ENCODE measurements around the gene AHR. TPM values are rescaled to one million over a fixed set of nuclear protein-coding genes. Genes with fewer than 3 reads are reported as not detected.

Gene AHR
- total RNA-seq, 1 donor from 2014 or later: 59.1 TPM

DNA sequence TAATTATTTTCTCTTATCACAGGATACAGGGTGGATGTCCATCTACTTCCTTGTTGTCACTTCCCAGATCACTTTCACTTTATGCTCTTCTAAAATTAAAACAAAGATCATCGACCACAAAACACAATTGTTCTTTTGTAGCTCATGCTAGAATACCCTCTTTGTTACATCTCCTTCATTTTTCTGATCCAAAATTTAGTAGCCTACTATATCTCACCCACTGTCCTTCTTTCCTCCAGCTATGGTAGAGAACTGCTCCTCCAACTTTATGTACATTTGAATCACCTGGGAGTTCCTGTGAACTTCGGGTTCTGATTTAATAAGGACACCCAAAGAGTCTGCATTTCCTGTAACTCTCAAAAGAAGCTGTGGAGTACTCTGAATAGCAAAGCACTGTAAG is 1.2 kb upstream of the AHR start:
- no peak for TF ChIP-seq CTCF (conservative IDR thresholded peaks at IDR 0.05; ENCODE audit: low read depth, low read length)
- H3K4me3 ChIP-seq (ENCODE audit: low read depth, low read length): no peak overlapping the region
- DNase-seq (ENCODE audit: low read depth): no peak

DNA sequence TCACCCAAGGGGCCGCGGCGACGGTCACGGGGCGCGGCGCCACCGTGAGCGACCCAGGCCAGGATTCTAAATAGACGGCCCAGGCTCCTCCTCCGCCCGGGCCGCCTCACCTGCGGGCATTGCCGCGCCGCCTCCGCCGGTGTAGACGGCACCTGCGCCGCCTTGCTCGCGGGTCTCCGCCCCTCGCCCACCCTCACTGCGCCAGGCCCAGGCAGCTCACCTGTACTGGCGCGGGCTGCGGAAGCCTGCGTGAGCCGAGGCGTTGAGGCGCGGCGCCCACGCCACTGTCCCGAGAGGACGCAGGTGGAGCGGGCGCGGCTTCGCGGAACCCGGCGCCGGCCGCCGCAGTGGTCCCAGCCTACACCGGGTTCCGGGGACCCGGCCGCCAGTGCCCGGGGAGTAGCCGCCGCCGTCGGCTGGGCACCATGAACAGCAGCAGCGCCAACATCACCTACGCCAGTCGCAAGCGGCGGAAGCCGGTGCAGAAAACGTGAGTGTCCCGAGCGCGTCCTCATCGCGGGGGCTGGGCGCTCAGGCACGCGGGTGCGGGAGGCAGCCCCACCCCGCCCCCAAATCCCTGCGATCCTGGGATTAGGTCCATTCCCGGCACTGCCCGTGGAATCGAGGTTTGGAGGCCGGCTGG is 509 bp downstream of the AHR start:
- TF ChIP-seq CTCF (conservative IDR thresholded peaks at IDR 0.05; ENCODE audit: low read depth, low read length): no peak
- H3K4me3 ChIP-seq (ENCODE audit: low read depth, low read length): peak overlapping the region; percentile 76
- DNase-seq (ENCODE audit: low read depth): no peak

DNA sequence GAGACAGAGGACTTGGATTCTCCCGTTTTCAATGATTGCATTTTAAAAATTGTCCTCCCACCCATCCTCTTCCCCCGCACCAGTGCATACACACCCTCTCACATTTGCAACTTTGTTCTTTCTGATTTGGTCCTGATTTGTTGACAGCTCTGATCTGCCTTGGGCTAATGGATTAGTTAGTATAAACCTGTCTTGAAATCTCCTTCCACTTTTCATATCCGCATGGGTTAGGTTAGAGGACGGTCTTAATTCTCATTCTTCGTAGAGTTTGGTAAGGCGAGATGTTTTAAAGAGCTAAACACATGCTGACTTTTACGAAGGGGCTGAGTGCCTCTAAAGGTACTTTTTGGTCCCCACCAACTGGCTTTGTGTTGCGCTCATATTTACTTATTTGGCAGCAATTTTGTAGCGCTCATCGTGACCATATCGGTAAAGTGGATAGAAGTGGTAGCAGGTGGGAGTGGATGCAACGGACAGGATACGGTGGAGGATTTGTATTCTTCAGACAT is 1.1 kb downstream of the AHR start:
- H3K4me3 ChIP-seq (ENCODE audit: low read depth, low read length): peak overlapping the region; percentile 76
- no peak for TF ChIP-seq CTCF (conservative IDR thresholded peaks at IDR 0.05; ENCODE audit: low read depth, low read length)
- no peak for DNase-seq (ENCODE audit: low read depth)

DNA sequence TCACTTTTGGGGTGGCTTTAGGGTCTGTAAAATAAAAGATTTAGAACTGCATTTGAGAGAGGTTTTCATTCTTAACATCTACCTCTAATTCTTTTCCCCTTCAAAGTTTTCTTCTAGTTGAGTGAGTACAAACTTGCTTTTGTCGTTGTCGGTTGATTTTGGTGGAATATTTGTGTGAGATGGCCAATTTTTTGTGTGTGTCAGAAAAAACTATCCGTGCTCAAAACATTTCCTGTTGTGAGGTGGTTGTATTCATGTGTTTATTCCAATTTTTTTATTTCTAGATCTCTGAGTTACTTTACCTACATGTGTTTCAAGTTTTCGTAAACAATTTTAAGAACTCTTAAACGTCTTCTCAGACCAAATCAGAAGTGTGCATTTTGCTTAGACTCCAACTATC is 1.6 kb downstream of the AHR start:
- peak overlapping the region; percentile 76 for H3K4me3 ChIP-seq (ENCODE audit: low read depth, low read length)
- no peak for DNase-seq (ENCODE audit: low read depth)
- no peak for TF ChIP-seq CTCF (conservative IDR thresholded peaks at IDR 0.05; ENCODE audit: low read depth, low read length)

- peak overlapping the region; percentile 76 for H3K4me3 ChIP-seq (ENCODE audit: low read depth, low read length)
Measured at GRCh38 chr7:17300437-17300836, 2.0 kb downstream of the AHR start.

DNA sequence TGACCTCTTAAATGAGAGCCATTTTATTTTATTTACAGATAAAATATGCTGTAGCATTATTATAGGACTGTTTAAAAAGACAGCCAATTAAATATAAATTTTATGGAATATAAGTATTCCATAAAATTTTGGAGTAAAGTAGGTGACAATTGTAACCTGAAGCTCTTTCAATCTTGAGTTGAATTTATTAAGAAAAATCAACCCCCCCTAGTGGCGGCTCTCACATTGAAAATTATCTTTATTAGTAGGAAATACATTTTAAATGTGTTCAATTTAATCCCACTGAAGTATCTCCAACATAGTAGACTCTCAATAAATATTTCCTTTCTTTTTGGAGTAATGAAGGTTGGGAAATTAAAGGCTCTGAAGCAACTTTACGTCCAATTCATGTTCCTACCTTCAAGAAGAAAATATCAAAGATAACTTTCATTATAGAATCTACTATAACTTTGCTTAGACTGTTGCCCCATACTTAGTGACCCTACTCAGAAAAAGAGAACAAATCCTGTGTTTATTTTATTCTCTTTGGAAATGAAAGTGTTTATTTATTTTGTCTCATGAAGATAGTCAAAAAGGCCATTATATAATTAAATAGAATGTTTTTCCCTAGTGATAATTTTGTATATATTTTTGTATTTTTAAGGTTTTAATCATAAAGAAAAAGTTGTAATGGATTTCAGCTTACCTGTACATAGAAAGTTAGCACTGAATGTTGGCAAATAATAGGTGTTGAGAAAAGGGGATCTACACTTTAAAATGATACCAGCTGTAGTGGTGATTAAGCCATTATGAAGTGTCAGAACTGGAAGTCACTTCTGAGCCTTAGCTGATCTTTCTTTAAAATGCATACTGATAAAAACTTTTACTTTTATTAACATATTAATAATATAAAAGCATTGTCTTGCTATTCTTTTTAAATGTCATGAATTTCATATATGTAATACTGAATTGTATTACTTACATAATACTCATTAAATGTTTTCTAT is 3.3 kb downstream of the AHR start:
- no peak for DNase-seq (ENCODE audit: low read depth)
- H3K4me3 ChIP-seq (ENCODE audit: low read depth, low read length): peak overlapping the region; percentile 76
- peak; percentile 59 for TF ChIP-seq CTCF (conservative IDR thresholded peaks at IDR 0.05; ENCODE audit: low read depth, low read length)

More at GRCh38 chr7:17300437-17300836, 2.0 kb downstream of the AHR start:
- no peak for DNase-seq (ENCODE audit: low read depth)
- TF ChIP-seq CTCF (conservative IDR thresholded peaks at IDR 0.05; ENCODE audit: low read depth, low read length): no peak
